K562 (cell line): ENCODE data around the gene DHX35. TPM values are rescaled to one million over a fixed set of nuclear protein-coding genes. Genes with fewer than 3 reads are reported as not detected.

ENCODE experiments used
- CC2D1A ChIP-seq: fragments of 450-650 bp; IDR thresholded peaks from 2 replicates; pipeline ENCODE4 v1.6.1; 2017; ENCODE audit warnings: mild to moderate bottlenecking
- KAT8 ChIP-seq: fragments of 450-650 bp; IDR thresholded peaks from 2 replicates; pipeline ENCODE4 v1.6.1; 2016; ENCODE audit warnings: low read depth, mild to moderate bottlenecking
- MYC ChIP-seq, 2 experiments: fragments of 250-450 bp in 1 of 2; sonication (Bioruptor Pico) in 1 of 2; IDR thresholded peaks; 2 replicates each; pipeline versions ENCODE4 v1.5.1 to v1.6.1; 2012 to 2021; ENCODE audit warnings: low read depth in 2 of 2, borderline replicate concordance in 1 of 2, improper control_type of control experiment in 1 of 2, low read length in 1 of 2, mild to moderate bottlenecking in 1 of 2, moderate library complexity in 1 of 2
- NFE2 ChIP-seq: IDR thresholded peaks from 2 replicates; pipeline ENCODE4 v1.6.1; 2014; ENCODE audit warnings: antibody characterized with exemption, low read depth
- POLR2A ChIP-seq: fragments of 450-650 bp; conservative IDR thresholded peaks from 2 replicates; pipeline ENCODE4 v1.6.1; 2016
- RBM17 ChIP-seq: fragments of 200-400 bp; formaldehyde crosslinking; IDR thresholded peaks from 2 replicates; pipeline ENCODE4 v1.6.1; 2017; ENCODE audit warnings: low read depth, mild to moderate bottlenecking, low read length, borderline replicate concordance
- RFX7 ChIP-seq: fragments of 250-450 bp; sonication (Bioruptor Pico); IDR thresholded peaks from 2 replicates; pipeline ENCODE4 v1.5.1; 2021; ENCODE audit warnings: mild to moderate bottlenecking
- THRAP3 ChIP-seq: fragments of 450-650 bp; IDR thresholded peaks from 2 replicates; pipeline ENCODE4 v1.6.1; 2016; ENCODE audit warnings: mild to moderate bottlenecking, inconsistent platforms, borderline replicate concordance
- ZNF165 ChIP-seq: fragments of 250-450 bp; sonication (Bioruptor Pico); IDR thresholded peaks from 2 replicates; pipeline ENCODE4 v1.4.0; 2020; ENCODE audit warnings: borderline replicate concordance
- ZNF551 ChIP-seq: fragments of 250-450 bp; sonication (Bioruptor Pico); IDR thresholded peaks from 2 replicates; pipeline ENCODE4 v1.5.0; 2021; ENCODE audit warnings: mild to moderate bottlenecking, moderate library complexity
- ZNF586 ChIP-seq: fragments of 450-650 bp; formaldehyde crosslinking; conservative IDR thresholded peaks from 2 replicates; pipeline ENCODE4 v1.4.0; 2020; ENCODE audit warnings: mild to moderate bottlenecking, moderate library complexity
- ZNF695 ChIP-seq: fragments of 450-650 bp; formaldehyde crosslinking; IDR thresholded peaks from 2 replicates; pipeline ENCODE4 v1.4.0; 2020; ENCODE audit warnings: mild to moderate bottlenecking, moderate library complexity
- polyA plus RNA-seq, 8 experiments: library from polyadenylated mRNA; depleted of rRNA in 4 of 8; stranded (reverse) in 5 of 8; unstranded in 3 of 8; fragments of >200 nt; fragmentation: Nextera tagmentation in 2 of 8; fragmentation: Illumina TruSeq in 1 of 8; extraction: Ambion mirVana in 2 of 8; extraction: Trizol in 1 of 8; gene quantifications; 2 replicates each; pipeline versions ENCODE4 v1.2.1 to v1.2.3, GENCODE V29; 2011 to 2014; ENCODE audit warnings: inconsistent platforms in 1 of 8, missing spikeins in 1 of 8
- total RNA-seq, 7 experiments: library from RNA; depleted of rRNA in 6 of 7; stranded (reverse); fragments of >200 nt in 6 of 7; fragmentation: Illumina TruSeq in 2 of 7; extraction: Trizol in 2 of 7; gene quantifications; 2 replicates each; pipeline versions ENCODE4 v1.2.1 to v1.2.3, GENCODE V29; 2011 to 2021; ENCODE audit warnings: low replicate concordance in 1 of 7
- TF ChIP-seq, protein P1 (sequence below): fragments of 200-800 bp; sonication (Bioruptor generic); IDR thresholded peaks from 2 replicates; pipeline ENCODE4 v1.6.1; 2016; ENCODE audit warnings: missing genetic modification characterization, missing compliant biosample characterization
- TF ChIP-seq, protein P2 (sequence below): fragments of 450-650 bp; formaldehyde crosslinking; IDR thresholded peaks from 2 replicates; pipeline ENCODE4 v1.4.0; 2020; ENCODE audit warnings: mild to moderate bottlenecking, moderate library complexity
- TF ChIP-seq, protein P3 (sequence below): IDR thresholded peaks from 3 replicates; pipeline ENCODE4 v1.6.1; 2011; ENCODE audit warnings: borderline replicate concordance, mild to moderate bottlenecking; ENCODE audit not compliant: insufficient read length, insufficient read depth
- TF ChIP-seq, protein P4 (sequence below): fragments of 250-450 bp; sonication (Bioruptor Pico); IDR thresholded peaks from 2 replicates; pipeline ENCODE4 v1.8.0; 2021; ENCODE audit warnings: moderate library complexity, mild to moderate bottlenecking, inconsistent platforms
- TF ChIP-seq, protein P5 (sequence below): fragments of 450-650 bp; formaldehyde crosslinking; IDR thresholded peaks from 2 replicates; pipeline ENCODE4 v1.4.0; 2020; ENCODE audit warnings: mild to moderate bottlenecking
- TF ChIP-seq, protein P6 (sequence below): fragments of 450-650 bp; IDR thresholded peaks from 2 replicates; pipeline ENCODE4 v1.6.1; 2016

DHX35 gene
- total and polyA plus RNA-seq, 9 of the 15 experiments (the other 6 are each of a cell fraction or from before 2014, with no cell fraction given): 6.5 to 25.6 (median 16.9) TPM

DNA sequence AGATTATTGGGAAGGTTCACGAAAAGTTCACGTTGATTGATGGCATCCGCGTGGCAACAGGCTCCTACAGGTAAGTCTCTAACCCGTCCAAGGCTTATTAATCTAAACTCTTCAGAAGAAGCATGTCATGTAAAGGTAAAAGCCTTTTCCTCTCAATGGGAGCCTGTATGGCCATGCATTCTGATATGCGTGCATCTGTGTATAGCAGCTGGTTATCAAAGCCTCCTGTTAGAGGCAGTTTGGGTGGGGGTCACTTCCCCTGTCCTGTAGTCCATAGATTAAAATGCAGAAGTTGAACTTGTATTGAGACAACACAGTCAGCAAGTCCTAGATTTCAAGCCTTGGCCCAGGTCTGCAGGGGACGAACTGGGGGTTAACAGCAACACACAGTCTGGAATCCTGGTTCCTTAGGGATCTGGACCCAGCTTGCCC lies 14.2 kb upstream of the DHX35 start (continued):
- TF ChIP-seq, protein P1, sequence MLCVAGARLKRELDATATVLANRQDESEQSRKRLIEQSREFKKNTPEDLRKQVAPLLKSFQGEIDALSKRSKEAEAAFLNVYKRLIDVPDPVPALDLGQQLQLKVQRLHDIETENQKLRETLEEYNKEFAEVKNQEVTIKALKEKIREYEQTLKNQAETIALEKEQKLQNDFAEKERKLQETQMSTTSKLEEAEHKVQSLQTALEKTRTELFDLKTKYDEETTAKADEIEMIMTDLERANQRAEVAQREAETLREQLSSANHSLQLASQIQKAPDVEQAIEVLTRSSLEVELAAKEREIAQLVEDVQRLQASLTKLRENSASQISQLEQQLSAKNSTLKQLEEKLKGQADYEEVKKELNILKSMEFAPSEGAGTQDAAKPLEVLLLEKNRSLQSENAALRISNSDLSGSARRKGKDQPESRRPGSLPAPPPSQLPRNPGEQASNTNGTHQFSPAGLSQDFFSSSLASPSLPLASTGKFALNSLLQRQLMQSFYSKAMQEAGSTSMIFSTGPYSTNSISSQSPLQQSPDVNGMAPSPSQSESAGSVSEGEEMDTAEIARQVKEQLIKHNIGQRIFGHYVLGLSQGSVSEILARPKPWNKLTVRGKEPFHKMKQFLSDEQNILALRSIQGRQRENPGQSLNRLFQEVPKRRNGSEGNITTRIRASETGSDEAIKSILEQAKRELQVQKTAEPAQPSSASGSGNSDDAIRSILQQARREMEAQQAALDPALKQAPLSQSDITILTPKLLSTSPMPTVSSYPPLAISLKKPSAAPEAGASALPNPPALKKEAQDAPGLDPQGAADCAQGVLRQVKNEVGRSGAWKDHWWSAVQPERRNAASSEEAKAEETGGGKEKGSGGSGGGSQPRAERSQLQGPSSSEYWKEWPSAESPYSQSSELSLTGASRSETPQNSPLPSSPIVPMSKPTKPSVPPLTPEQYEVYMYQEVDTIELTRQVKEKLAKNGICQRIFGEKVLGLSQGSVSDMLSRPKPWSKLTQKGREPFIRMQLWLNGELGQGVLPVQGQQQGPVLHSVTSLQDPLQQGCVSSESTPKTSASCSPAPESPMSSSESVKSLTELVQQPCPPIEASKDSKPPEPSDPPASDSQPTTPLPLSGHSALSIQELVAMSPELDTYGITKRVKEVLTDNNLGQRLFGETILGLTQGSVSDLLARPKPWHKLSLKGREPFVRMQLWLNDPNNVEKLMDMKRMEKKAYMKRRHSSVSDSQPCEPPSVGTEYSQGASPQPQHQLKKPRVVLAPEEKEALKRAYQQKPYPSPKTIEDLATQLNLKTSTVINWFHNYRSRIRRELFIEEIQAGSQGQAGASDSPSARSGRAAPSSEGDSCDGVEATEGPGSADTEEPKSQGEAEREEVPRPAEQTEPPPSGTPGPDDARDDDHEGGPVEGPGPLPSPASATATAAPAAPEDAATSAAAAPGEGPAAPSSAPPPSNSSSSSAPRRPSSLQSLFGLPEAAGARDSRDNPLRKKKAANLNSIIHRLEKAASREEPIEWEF (CRISPR knock-in tag): peak; percentile 92
- TF ChIP-seq RBM17 (no peak), CC2D1A (peak; percentile 99), ZNF586 (CRISPR knock-in tag) (no peak), NFE2 (peak; percentile 68), KAT8 (no peak), POLR2A (peak; percentile 36; the same call in 1 of the 2 replicates), RFX7 (no peak), ZNF551 (CRISPR knock-in tag) (no peak), ZNF695 (CRISPR knock-in tag) (no peak), THRAP3 (no peak), ZNF165 (CRISPR knock-in tag) (no peak), MYC (IDR thresholded peaks at IDR 0.05; ENCODE audit: low read depth, low read length) (peak; percentile 80), MYC (CRISPR knock-in tag; IDR thresholded peaks at IDR 0.05; ENCODE audit: borderline replicate concordance, low read depth) (no peak)
- TF ChIP-seq, protein P2, sequence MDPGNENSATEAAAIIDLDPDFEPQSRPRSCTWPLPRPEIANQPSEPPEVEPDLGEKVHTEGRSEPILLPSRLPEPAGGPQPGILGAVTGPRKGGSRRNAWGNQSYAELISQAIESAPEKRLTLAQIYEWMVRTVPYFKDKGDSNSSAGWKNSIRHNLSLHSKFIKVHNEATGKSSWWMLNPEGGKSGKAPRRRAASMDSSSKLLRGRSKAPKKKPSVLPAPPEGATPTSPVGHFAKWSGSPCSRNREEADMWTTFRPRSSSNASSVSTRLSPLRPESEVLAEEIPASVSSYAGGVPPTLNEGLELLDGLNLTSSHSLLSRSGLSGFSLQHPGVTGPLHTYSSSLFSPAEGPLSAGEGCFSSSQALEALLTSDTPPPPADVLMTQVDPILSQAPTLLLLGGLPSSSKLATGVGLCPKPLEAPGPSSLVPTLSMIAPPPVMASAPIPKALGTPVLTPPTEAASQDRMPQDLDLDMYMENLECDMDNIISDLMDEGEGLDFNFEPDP: no peak
- TF ChIP-seq, protein P3, sequence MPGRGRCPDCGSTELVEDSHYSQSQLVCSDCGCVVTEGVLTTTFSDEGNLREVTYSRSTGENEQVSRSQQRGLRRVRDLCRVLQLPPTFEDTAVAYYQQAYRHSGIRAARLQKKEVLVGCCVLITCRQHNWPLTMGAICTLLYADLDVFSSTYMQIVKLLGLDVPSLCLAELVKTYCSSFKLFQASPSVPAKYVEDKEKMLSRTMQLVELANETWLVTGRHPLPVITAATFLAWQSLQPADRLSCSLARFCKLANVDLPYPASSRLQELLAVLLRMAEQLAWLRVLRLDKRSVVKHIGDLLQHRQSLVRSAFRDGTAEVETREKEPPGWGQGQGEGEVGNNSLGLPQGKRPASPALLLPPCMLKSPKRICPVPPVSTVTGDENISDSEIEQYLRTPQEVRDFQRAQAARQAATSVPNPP: no peak
- TF ChIP-seq, protein P4, sequence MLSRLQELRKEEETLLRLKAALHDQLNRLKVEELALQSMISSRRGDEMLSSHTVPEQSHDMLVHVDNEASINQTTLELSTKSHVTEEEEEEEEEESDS (CRISPR knock-in tag): no peak
- TF ChIP-seq, protein P5, sequence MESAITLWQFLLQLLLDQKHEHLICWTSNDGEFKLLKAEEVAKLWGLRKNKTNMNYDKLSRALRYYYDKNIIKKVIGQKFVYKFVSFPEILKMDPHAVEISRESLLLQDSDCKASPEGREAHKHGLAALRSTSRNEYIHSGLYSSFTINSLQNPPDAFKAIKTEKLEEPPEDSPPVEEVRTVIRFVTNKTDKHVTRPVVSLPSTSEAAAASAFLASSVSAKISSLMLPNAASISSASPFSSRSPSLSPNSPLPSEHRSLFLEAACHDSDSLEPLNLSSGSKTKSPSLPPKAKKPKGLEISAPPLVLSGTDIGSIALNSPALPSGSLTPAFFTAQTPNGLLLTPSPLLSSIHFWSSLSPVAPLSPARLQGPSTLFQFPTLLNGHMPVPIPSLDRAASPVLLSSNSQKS (CRISPR knock-in tag): no peak
- TF ChIP-seq, protein P6, sequence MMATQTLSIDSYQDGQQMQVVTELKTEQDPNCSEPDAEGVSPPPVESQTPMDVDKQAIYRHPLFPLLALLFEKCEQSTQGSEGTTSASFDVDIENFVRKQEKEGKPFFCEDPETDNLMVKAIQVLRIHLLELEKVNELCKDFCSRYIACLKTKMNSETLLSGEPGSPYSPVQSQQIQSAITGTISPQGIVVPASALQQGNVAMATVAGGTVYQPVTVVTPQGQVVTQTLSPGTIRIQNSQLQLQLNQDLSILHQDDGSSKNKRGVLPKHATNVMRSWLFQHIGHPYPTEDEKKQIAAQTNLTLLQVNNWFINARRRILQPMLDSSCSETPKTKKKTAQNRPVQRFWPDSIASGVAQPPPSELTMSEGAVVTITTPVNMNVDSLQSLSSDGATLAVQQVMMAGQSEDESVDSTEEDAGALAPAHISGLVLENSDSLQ: peak; percentile 88
